Aorta (tissue), 5 donors: ENCODE results near the gene ABLIM2. TPM values are rescaled to one million over a fixed set of nuclear protein-coding genes. Genes with fewer than 3 reads are reported as not detected.

Source experiments
- ATAC-seq: fragments of 200-7000 bp; cut with Tn5 transposase; one replicate; pipeline ENCODE4 v1.9.1; 2022; ENCODE audit warnings: moderate library complexity; ENCODE audit not compliant: low FRiP score
- DNase-seq, 2 donors: peaks; one replicate each; pipeline ENCODE4 v3.0.0-alpha.2; 2020
- H3K27ac ChIP-seq, 2 donors: one replicate each; pipeline ENCODE4 v1.5.1; 2013; ENCODE audit warnings: low read length in 2 of 2, mild to moderate bottlenecking in 2 of 2, moderate library complexity in 2 of 2, control low read depth in 1 of 2, inconsistent platforms in 1 of 2, low read depth in 1 of 2
- H3K27me3 ChIP-seq, 2 donors: one replicate each; pipeline ENCODE4 v1.6.1; 2013; ENCODE audit warnings: control low read depth in 1 of 2, low read length in 1 of 2, mild to moderate bottlenecking in 1 of 2, moderate library complexity in 1 of 2; ENCODE audit not compliant: insufficient read depth in 2 of 2, control insufficient read depth in 1 of 2
- H3K36me3 ChIP-seq, 2 donors: one replicate each; pipeline ENCODE4 v1.6.1; 2013; ENCODE audit warnings: control low read depth in 1 of 2, low read length in 1 of 2, mild to moderate bottlenecking in 1 of 2; ENCODE audit not compliant: insufficient read depth in 2 of 2, control insufficient read depth in 1 of 2
- H3K4me1 ChIP-seq, 2 donors: one replicate each; pipeline ENCODE4 v1.6.1; 2013; ENCODE audit warnings: low read length in 2 of 2, control low read depth in 1 of 2, mild to moderate bottlenecking in 1 of 2, moderate library complexity in 1 of 2; ENCODE audit not compliant: insufficient read depth in 2 of 2, control insufficient read depth in 1 of 2
- H3K4me3 ChIP-seq, 2 donors: one replicate each; pipeline ENCODE4 v1.5.1; 2013; ENCODE audit warnings: low read length in 2 of 2, control low read depth in 1 of 2, mild to moderate bottlenecking in 1 of 2
- H3K9me3 ChIP-seq: one replicate; pipeline ENCODE4 v1.6.1; 2013; ENCODE audit warnings: mild to moderate bottlenecking, low read length; ENCODE audit not compliant: control insufficient read depth
- WGBS, 2 donors: extraction: QIAGEN DNeasy Blood & Tissue Kit; methylation state at CpG; one replicate each; pipeline ENCODE4 v1.1.7; 2013; 5-methylcytosine and 5-hydroxymethylcytosine counted together
- intact Hi-C, 2 donors: fragments of 100-400 bp; cut with DNase I; formaldehyde crosslinking; loops; one replicate each; pipeline versions ENCODE4 v1.14.2 to v1.15.0; 2022
- polyA plus RNA-seq, 2 donors: library from polyadenylated mRNA; stranded (reverse); fragments of 200-250 nt; gene quantifications; one replicate each; pipeline ENCODE4 v1.2.3, GENCODE V29; 2013
- total RNA-seq, 2 donors: library from RNA; stranded (reverse); fragmentation: NEBNext Ultra II Directional; extraction: Animal tissue kit (Norgen Biotek cat#: 25700); gene quantifications; one replicate each; pipeline ENCODE4 v1.2.1, GENCODE V29; 2021
- donor health status: healthy with polysubstance abuse.
- donor health status: Bipolar disorder and iron deficiency.
- donor health status: DM: no; HTN: no; CAD: no.
- donor health status: DM: no; HTN: no; CAD: no.
- donor health status: DM: yes; HTN: yes; CAD: no.

The ABLIM2 gene
- total and polyA plus RNA-seq, 4 donors = 5.3 to 20.2 (median 11.1) TPM

- no peak overlapping the region for H3K4me3 ChIP-seq
- no peaks in the 10 kb centered on the region for H3K4me1 ChIP-seq
- intact Hi-C loops = no loop called here
- ATAC-seq (no peak), DNase-seq (no peak)
- 92 to 93% methylated on average over 20 of the region's 20 CpGs for WGBS, 2 donors
- H3K36me3 ChIP-seq = no peaks in the 10 kb centered on the region
- no peak overlapping the region for H3K27ac ChIP-seq
- no peaks in the 10 kb centered on the region for H3K27me3 ChIP-seq
- H3K9me3 ChIP-seq = no peaks in the 10 kb centered on the region
These were observed 111.6 kb downstream of the ABLIM2 start for GRCh38 chr4:8046925-8047541.

- H3K9me3 ChIP-seq = no peaks in the 10 kb centered on the region
- no peak overlapping the region for H3K27ac ChIP-seq
- WGBS, 2 donors = 97 to 98% methylated on average over 7 of the region's 7 CpGs
- ATAC-seq (no peak), DNase-seq (no peak)
- no peak overlapping the region for H3K4me3 ChIP-seq
- no peaks in the 10 kb centered on the region for H3K36me3 ChIP-seq
- H3K4me1 ChIP-seq = no peaks in the 10 kb centered on the region
- intact Hi-C loops = no loop called here
- H3K27me3 ChIP-seq = no peaks in the 10 kb centered on the region
These were observed 112.7 kb downstream of the ABLIM2 start for GRCh38 chr4:8045909-8046308.

GRCh38 chr4:8044699-8045098, 113.9 kb downstream of the ABLIM2 start:
- no peaks in the 10 kb centered on the region for H3K36me3 ChIP-seq
- H3K4me3 ChIP-seq = no peak overlapping the region
- H3K27ac ChIP-seq = no peak overlapping the region
- intact Hi-C loops = no loop called here
- no peaks in the 10 kb centered on the region for H3K27me3 ChIP-seq
- H3K4me1 ChIP-seq = no peaks in the 10 kb centered on the region
- DNase-seq (no peak), ATAC-seq (no peak)
- WGBS, 2 donors = 64 to 69% methylated on average over 15 of the region's 15 CpGs
- H3K9me3 ChIP-seq = no peaks in the 10 kb centered on the region

- Histone ChIP-seq H3K4me3 (no peak overlapping the region), H3K27me3 (no peaks in the 10 kb centered on the region), H3K4me1 (no peaks in the 10 kb centered on the region), H3K9me3 (no peaks in the 10 kb centered on the region), H3K27ac (no peak overlapping the region), H3K36me3 (no peaks in the 10 kb centered on the region)
- DNase-seq (no peak), ATAC-seq (no peak)
- WGBS, 2 donors = 88 to 92% methylated on average over 7 of the region's 7 CpGs
- intact Hi-C loops = no loop called here
These were observed 114.4 kb downstream of the ABLIM2 start for GRCh38 chr4:8044244-8044643.

GRCh38 chr4:8043596-8043995, 115.0 kb downstream of the ABLIM2 start:
- intact Hi-C loops = no loop called here
- H3K9me3 ChIP-seq = no peaks in the 10 kb centered on the region
- no peak overlapping the region for H3K27ac ChIP-seq
- ATAC-seq (no peak), DNase-seq (no peak)
- 81 to 91% methylated on average over 16 of the region's 16 CpGs for WGBS, 2 donors
- H3K36me3 ChIP-seq = no peaks in the 10 kb centered on the region
- H3K4me3 ChIP-seq = no peak overlapping the region
- H3K27me3 ChIP-seq = no peaks in the 10 kb centered on the region
- no peaks in the 10 kb centered on the region for H3K4me1 ChIP-seq

GRCh38 chr4:8041868-8042267, 116.7 kb downstream of the ABLIM2 start:
- ATAC-seq (no peak), DNase-seq (no peak)
- Histone ChIP-seq H3K27me3 (no peaks in the 10 kb centered on the region), H3K27ac (no peak overlapping the region), H3K9me3 (no peaks in the 10 kb centered on the region), H3K4me3 (no peak overlapping the region), H3K4me1 (no peaks in the 10 kb centered on the region), H3K36me3 (no peaks in the 10 kb centered on the region)
- 88 to 94% methylated on average over 11 of the region's 11 CpGs for WGBS, 2 donors
- intact Hi-C loops = no loop called here

GRCh38 chr4:8041172-8041571, 117.4 kb downstream of the ABLIM2 start:
- Histone ChIP-seq H3K27me3 (no peaks in the 10 kb centered on the region), H3K9me3 (no peaks in the 10 kb centered on the region), H3K36me3 (no peaks in the 10 kb centered on the region), H3K27ac (no peak overlapping the region), H3K4me1 (no peaks in the 10 kb centered on the region), H3K4me3 (no peak overlapping the region)
- DNase-seq = no peak
- intact Hi-C loops = no loop called here
- WGBS, 2 donors = 91 to 95% methylated on average over 7 of the region's 7 CpGs
- no peak for ATAC-seq

GRCh38 chr4:8040607-8041006, 118.0 kb downstream of the ABLIM2 start:
- ATAC-seq (no peak), DNase-seq (no peak)
- no peaks in the 10 kb centered on the region for H3K36me3 ChIP-seq
- H3K4me1 ChIP-seq = no peaks in the 10 kb centered on the region
- WGBS, 2 donors = 70 to 73% methylated on average over 7 of the region's 7 CpGs
- no peaks in the 10 kb centered on the region for H3K9me3 ChIP-seq
- H3K4me3 ChIP-seq = no peak overlapping the region
- H3K27me3 ChIP-seq = no peaks in the 10 kb centered on the region
- no peak overlapping the region for H3K27ac ChIP-seq
- intact Hi-C loops = no loop called here

- 90 to 92% methylated on average over 11 of the region's 11 CpGs for WGBS, 2 donors
- Histone ChIP-seq H3K27me3 (no peaks in the 10 kb centered on the region), H3K9me3 (no peaks in the 10 kb centered on the region), H3K4me1 (no peaks in the 10 kb centered on the region), H3K36me3 (no peaks in the 10 kb centered on the region), H3K27ac (no peak overlapping the region), H3K4me3 (no peak overlapping the region)
- DNase-seq (no peak), ATAC-seq (no peak)
- intact Hi-C loops = no loop called here
These were observed 118.8 kb downstream of the ABLIM2 start for GRCh38 chr4:8039853-8040252.
